Fibroblast of skin of right biceps (primary cell): Measurements from ENCODE around the gene C7orf25.
"Not testable (repeated sequence)": the region's sequence is repeated elsewhere in the genome, so short reads cannot be mapped to it uniquely, and the experiment has no call there.

ENCODE experiments used
- DNase-seq: peaks from one replicate; pipeline ENCODE4 v3.0.0-alpha.2; 2013

C7orf25 gene

DNA sequence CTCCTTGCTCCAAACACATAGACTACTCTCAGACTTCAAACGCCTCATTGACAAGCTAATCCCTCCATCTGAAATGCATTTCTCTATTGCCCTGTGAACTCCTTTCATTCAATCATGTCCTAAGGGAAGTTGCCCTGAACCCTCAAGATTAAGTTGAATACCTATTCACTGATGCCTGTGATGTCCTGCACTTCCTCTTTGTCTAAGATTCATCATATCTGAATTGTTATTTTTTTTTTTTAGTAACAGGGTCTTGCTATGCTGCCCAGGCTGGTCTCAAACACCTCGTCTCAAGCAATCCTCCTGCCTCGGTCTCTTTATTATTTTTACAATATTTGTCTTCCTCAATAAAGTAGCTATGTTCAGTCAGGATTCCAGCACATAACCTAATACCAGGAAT lies 16.9 kb upstream of the C7orf25 start:
- DNase-seq, result no peak

- no peak for DNase-seq
Measured at GRCh38 chr7:42926204-42926603, 14.3 kb upstream of the C7orf25 start.

- no peak for DNase-seq
Measured at GRCh38 chr7:42925630-42926029, 13.8 kb upstream of the C7orf25 start.

DNA sequence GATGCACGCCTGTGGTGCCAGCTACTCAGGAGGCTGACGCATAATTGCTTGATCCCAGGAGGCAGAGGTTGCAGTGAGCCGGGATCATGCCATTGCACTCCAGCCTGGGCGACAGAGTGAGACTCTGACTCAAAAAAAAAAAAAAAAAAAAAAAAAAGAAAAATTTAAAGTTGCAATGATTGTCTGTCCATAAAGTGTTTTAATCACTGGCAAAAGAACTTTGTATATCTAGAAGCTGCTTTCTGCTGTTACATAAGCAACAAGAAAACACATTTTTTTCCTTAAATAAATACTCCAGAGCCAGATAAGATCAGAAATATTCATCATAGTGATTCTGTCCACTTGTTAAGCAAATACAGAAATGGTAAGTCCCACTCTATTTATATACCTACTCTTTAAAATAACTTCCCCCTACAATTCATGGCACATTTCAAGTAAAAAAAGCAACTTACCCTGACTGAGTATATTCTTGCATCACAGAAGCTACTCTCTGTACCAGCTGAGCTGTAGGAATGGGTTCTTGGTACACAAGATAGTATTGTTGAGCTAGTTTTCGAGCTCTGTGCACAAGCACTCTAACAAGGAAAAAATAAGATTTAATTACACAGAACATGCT lies 12.5 kb upstream of the C7orf25 start:
- no peak for DNase-seq

- no peak for DNase-seq
Measured at GRCh38 chr7:42922017-42922753, 10.3 kb upstream of the C7orf25 start.

- peak; percentile 60 for DNase-seq
Measured at GRCh38 chr7:42915356-42915755, 3.5 kb upstream of the C7orf25 start.

DNA sequence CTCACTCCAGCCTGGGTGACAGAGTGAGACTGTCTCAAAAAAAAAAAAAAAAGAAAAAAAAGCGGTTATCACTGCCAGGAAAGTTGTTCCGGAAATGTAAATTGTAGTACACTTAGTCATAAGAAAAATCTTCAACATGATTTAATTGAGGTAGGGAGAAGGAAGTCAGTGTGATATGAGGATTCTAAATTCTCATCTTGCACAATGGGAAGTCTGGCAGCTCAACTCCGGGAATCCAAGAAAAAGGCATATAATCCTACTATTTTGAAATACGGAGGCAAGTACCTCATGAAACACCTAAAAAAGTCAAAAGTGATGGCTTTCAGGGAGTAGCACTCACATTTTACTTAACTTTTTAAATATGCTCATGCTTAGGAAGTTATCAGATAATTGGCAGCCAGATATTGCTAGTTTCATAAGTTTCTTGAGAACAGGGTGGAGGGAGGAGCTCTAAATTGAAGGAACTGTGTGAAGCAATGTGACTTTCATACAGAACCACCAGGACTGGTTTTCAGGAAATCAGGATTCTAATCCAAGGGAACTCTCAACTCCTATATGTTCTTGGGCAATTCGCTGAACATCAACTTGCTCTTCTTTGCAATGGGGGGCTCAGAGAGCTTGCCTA lies 2.7 kb upstream of the C7orf25 start:
- peak; percentile 77 for DNase-seq

DNA sequence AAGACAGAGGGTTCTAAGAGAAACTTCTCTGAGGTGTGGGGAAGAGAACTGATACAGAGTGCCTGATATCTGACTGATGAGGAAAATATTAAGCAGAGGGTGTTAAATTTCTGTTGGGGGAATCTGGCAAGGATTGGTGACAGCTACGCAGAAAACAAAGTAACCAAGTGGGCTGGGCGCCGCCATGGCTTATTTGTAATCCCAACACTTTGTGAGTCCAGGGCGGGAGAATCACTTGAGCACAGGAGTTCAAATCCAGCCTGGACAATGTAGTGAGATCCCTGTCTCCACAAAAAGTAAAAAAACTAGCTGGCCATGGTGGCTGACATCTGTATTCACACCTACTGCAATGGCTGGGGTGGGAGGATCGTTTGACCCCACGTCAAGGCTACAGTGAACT lies 2.1 kb upstream of the C7orf25 start:
- DNase-seq, result no peak

GRCh38 chr7:42913591-42913990 lies 1.7 kb upstream of the C7orf25 start:
- DNase-seq, result peak; percentile 27

DNA sequence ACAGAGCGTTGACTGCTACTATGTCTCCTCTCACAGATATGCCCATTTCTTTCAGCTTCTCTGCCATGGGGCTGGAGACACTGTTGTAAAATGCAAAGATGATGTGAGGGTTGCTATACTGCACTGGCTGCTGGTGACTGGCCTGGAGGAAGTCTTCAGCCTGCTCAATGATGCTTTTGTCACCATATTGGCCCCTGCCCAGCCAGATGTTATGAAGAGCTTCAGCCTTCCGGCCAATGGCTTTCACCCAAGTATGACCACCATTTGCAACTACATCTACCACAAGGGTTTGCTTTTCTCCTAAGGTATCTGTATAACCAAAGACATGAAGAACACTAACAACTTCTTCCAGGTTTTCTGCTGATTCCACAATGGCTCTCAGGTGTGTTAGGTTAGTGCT lies 1.6 kb downstream of the C7orf25 start:
- DNase-seq, result no peak

GRCh38 chr7:42907316-42907715 lies 4.6 kb downstream of the C7orf25 start:
- DNase-seq, result peak; percentile 5

GRCh38 chr7:42906181-42906580 lies 5.7 kb downstream of the C7orf25 start:
- DNase-seq, result no peak

GRCh38 chr7:42902331-42902730 lies 9.5 kb downstream of the C7orf25 start:
- DNase-seq, result no peak

DNA sequence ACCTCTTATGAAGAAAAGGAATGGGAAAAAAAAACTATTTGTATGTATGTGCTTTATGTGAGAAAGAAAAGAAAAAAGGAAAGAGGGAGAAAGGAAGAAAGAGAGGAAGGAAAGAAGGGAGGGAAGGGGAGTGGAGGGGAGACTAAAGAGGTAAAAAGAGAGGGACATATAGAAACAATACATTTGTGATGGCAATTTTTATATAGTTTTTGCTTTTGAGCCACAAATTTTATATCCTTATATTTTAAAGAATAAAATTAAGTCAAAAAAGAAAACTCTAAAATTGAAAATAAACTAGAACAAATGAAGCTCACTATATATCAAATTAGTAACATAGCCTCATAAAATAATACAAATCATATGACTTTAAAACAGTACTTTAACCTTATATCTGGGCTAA lies 11.0 kb downstream of the C7orf25 start:
- no peak for DNase-seq

GRCh38 chr7:42893346-42894240 lies 18.3 kb downstream of the C7orf25 start:
- DNase-seq, result no peak

DNA sequence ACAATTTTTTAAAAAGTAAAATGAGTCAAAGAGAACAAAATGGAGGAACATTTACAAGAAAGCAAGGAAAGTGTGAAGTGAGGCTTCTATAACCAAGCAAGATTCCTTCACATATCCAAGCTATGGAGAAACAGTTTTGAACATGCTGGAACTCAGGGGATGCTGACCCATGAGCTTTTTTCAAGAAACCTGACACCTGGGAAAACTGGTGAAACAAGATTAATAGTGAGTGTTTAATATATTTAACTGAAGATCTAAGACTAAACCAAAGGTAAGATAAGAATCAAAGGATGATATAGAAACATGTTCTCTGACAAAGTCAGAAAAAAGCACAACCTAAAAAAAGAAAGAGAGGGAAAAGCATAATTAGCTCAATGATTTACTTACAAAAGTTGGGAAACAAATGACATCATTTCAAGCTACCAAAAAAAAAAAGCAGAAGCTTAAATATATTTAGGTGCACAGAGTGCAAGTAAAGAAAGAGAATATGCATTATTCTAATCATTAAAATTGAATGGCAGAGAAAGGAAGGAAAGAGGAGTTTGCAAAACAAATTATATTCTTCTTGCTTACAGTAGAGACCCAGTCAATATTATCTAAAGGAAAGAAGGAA lies 24.9 kb downstream of the C7orf25 start:
- DNase-seq, result no peak

DNA sequence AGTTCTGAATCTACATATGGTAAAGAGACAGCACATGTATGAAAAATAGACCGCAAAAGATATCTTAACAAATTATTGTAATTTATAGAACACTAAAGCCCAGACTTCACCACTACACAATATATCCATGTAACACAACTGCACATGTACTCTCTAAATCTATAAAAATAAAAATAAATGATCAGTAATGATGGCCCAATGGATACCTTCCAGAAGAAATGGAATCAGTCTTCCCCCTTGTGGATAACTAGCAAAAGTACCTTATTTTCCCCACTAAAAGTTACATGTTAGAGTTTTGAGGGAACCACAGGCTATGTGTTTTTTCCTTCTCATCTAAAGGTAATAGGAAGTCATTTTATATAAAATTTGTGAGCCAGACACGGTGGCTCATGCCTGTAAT lies 25.7 kb downstream of the C7orf25 start:
- DNase-seq, result peak; percentile 16

GRCh38 chr7:42885183-42885582 lies 26.7 kb downstream of the C7orf25 start:
- DNase-seq, result not testable (repeated sequence)

DNA sequence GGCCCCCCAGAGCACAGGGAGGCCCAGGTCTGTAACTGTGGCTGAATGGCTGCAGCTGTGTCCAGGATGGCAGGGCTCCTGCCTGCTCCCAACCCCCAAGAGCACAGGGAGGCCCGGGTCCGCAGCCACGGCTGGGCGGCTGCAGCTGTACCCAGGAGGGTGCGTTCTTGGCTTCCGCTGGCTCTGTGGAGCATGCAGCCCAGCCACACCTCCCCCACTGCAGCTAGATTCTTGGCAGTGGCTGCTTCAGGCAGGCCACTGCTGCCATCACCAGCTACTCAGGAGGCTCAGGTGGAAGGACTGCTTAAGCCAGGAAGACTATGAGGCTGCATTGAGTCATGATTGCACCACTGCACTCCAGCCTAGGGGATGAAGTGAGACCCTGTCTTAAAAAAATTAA lies 27.9 kb downstream of the C7orf25 start:
- peak; percentile 23 for DNase-seq

- no peak for DNase-seq
Measured at GRCh38 chr7:42880392-42880791, 31.5 kb downstream of the C7orf25 start.

- DNase-seq, result no peak
Measured at GRCh38 chr7:42878303-42878702, 33.6 kb downstream of the C7orf25 start.

GRCh38 chr7:42877862-42878261 lies 34.0 kb downstream of the C7orf25 start:
- DNase-seq, result no peak
